ENCODE results near the gene DNAJC13.

The DNAJC13 gene

DNA sequence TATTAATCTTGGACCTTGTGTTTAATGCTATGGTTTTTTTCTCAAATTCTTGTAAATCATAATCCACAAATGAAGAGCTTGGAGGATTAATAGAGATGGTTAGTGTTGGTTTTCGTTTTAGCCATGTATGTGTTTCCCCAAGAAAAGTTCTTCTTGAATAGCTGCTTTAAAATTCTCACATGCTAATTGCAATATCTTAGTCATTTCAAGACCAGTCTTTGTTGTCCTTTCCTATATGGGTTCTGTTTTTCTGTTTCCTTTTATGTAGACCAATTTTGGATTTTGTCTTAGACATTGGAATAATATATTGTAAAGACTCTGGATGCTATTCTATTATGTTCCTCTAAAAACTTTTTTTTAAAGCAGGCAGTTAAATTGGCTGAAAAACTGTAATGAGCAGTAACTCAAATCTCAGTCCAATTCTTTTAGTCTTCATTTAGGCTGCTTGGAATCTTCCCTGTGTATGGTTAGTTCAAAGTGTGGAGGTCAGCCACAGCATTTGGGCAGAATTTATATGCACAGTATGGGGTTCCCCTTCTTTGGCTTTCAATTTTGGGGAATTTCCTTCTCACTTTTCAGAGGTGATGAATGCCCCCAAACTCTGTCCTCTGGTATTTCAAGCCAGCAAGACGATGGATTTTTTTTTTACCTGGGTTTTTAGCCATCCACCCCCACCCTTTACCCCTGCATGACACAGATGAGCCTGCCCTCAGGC is 39.1 kb upstream of the DNAJC13 start:
- no peak overlapping the region for H2AFZ ChIP-seq (ENCODE audit: low read length)
- no peaks in the 10 kb centered on the region for H3F3A ChIP-seq (ENCODE audit: low read depth)
- no peaks in the 10 kb centered on the region for H3K79me2 ChIP-seq (ENCODE audit: insufficient read depth, low read length)
- H3K27me3 ChIP-seq (ENCODE audit: insufficient read depth, low read length, poor library complexity, severe bottlenecking) = no peaks in the 10 kb centered on the region
- H3K9ac ChIP-seq (ENCODE audit: low read depth, low read length, poor library complexity, severe bottlenecking) = no peak overlapping the region
- no peaks in the 10 kb centered on the region for H3K36me3 ChIP-seq (ENCODE audit: insufficient read depth, low read length)
- no peaks in the 10 kb centered on the region for H3K4me1 ChIP-seq (ENCODE audit: insufficient read depth, low read length, poor library complexity, severe bottlenecking)
- H3K4me2 ChIP-seq (ENCODE audit: low read depth, low read length, poor library complexity, severe bottlenecking) = no peak overlapping the region
- TF ChIP-seq CTCF (conservative IDR thresholded peaks at IDR 0.05; ENCODE audit: low read length) (no peak), EZH2phosphoT487 (IDR thresholded peaks at IDR 0.05; ENCODE audit: borderline replicate concordance) (no peak)
- H3K4me3 ChIP-seq (ENCODE audit: low read length, poor library complexity, severe bottlenecking) = no peak overlapping the region
- no peaks in the 10 kb centered on the region for H3K9me2 ChIP-seq (replicated peaks; ENCODE audit: low read depth, low read length)
- no peaks in the 10 kb centered on the region for H4K20me1 ChIP-seq (ENCODE audit: insufficient read depth, low read length, poor library complexity, severe bottlenecking)
- peaks cover 3% of the 10 kb centered on the region; the same call in 1 of the 2 replicates for H3K9me3 ChIP-seq (ENCODE audit: insufficient read depth, low read depth, low read length)

DNA sequence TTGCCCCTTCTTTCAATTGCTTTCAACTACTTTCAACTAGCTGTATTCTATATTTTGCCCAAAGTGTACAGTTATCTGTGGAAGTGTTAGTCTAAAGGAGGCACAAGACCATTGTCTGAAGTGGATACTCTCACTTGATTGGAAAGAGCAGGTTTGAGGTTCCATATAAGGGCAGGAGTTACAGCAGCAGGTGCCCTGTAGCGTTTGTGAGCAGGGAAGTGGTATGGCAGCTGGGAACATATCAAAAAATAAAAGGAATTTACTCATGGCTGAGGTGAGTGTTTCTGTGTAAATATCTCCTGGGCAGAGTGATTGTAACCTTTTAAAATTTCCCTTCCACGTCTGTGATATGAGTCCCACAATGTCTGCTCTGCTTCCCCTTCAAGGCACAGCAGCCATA is 38.5 kb upstream of the DNAJC13 start:
- H3K9ac ChIP-seq (ENCODE audit: low read depth, low read length, poor library complexity, severe bottlenecking) = no peak overlapping the region
- no peaks in the 10 kb centered on the region for H3K36me3 ChIP-seq (ENCODE audit: insufficient read depth, low read length)
- H2AFZ ChIP-seq (ENCODE audit: low read length) = no peak overlapping the region
- H3K4me1 ChIP-seq (ENCODE audit: insufficient read depth, low read length, poor library complexity, severe bottlenecking) = no peaks in the 10 kb centered on the region
- H3K9me2 ChIP-seq (replicated peaks; ENCODE audit: low read depth, low read length) = no peaks in the 10 kb centered on the region
- no peaks in the 10 kb centered on the region for H3K79me2 ChIP-seq (ENCODE audit: insufficient read depth, low read length)
- no peaks in the 10 kb centered on the region for H4K20me1 ChIP-seq (ENCODE audit: insufficient read depth, low read length, poor library complexity, severe bottlenecking)
- H3K4me2 ChIP-seq (ENCODE audit: low read depth, low read length, poor library complexity, severe bottlenecking) = no peak overlapping the region
- peaks cover 3% of the 10 kb centered on the region; the same call in 1 of the 2 replicates for H3K9me3 ChIP-seq (ENCODE audit: insufficient read depth, low read depth, low read length)
- TF ChIP-seq CTCF (conservative IDR thresholded peaks at IDR 0.05; ENCODE audit: low read length) = no peak
- no peak for TF ChIP-seq EZH2phosphoT487 (IDR thresholded peaks at IDR 0.05; ENCODE audit: borderline replicate concordance)
- H3K27me3 ChIP-seq (ENCODE audit: insufficient read depth, low read length, poor library complexity, severe bottlenecking) = no peaks in the 10 kb centered on the region
- no peak overlapping the region for H3K4me3 ChIP-seq (ENCODE audit: low read length, poor library complexity, severe bottlenecking)
- no peaks in the 10 kb centered on the region for H3F3A ChIP-seq (ENCODE audit: low read depth)

DNA sequence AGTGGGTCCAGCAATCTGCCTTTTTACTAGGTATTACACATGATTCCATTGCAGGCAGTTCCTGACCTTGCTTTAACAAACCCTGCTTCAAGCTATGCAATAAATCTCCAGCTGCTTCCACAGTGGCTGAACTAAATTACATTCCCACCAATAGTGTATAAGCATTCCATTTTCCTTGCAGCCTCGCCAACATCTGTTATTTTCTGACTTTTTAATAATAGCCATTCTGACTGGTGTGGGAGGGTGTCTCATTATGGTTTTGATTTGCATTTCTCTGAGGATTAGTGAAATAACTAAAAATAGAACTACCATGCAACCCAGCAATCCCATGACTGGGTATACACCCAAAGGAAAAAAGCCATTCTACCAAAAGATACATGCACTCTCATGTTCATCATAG is 36.4 kb upstream of the DNAJC13 start:
- Histone ChIP-seq H4K20me1 (ENCODE audit: insufficient read depth, low read length, poor library complexity, severe bottlenecking) (no peaks in the 10 kb centered on the region), H3K4me2 (ENCODE audit: low read depth, low read length, poor library complexity, severe bottlenecking) (no peak overlapping the region), H3K9ac (ENCODE audit: low read depth, low read length, poor library complexity, severe bottlenecking) (no peak overlapping the region), H3K9me2 (replicated peaks; ENCODE audit: low read depth, low read length) (no peaks in the 10 kb centered on the region), H3K4me1 (ENCODE audit: insufficient read depth, low read length, poor library complexity, severe bottlenecking) (peaks cover under 1% of the 10 kb centered on the region), H3K36me3 (ENCODE audit: insufficient read depth, low read length) (no peaks in the 10 kb centered on the region), H3F3A (ENCODE audit: low read depth) (no peaks in the 10 kb centered on the region), H3K79me2 (ENCODE audit: insufficient read depth, low read length) (no peaks in the 10 kb centered on the region), H3K9me3 (ENCODE audit: insufficient read depth, low read depth, low read length) (peaks cover 3% of the 10 kb centered on the region; the same call in 1 of the 2 replicates), H3K27me3 (ENCODE audit: insufficient read depth, low read length, poor library complexity, severe bottlenecking) (no peaks in the 10 kb centered on the region), H2AFZ (ENCODE audit: low read length) (no peak overlapping the region), H3K4me3 (ENCODE audit: low read length, poor library complexity, severe bottlenecking) (no peak overlapping the region)
- TF ChIP-seq CTCF (conservative IDR thresholded peaks at IDR 0.05; ENCODE audit: low read length) (no peak), EZH2phosphoT487 (IDR thresholded peaks at IDR 0.05; ENCODE audit: borderline replicate concordance) (no peak)

Measured in Loucy (cell line).